Fibroblast of mammary gland (primary cell): Measurements from ENCODE around the gene EIPR1.

ENCODE experiments used
- DNase-seq: peaks from one replicate; pipeline ENCODE4 v3.0.0-alpha.2; 2010; ENCODE audit warnings: low read depth
- H3K4me3 ChIP-seq: 2 replicates; pipeline ENCODE4 v1.5.1; 2011; ENCODE audit warnings: low read depth, mild to moderate bottlenecking, low read length, moderate library complexity; ENCODE audit not compliant: control insufficient read depth
- CTCF ChIP-seq: conservative IDR thresholded peaks from 2 replicates; pipeline ENCODE4 v1.5.1; 2011; ENCODE audit warnings: low read depth, low read length, inconsistent platforms; ENCODE audit not compliant: control insufficient read depth, insufficient read depth

The EIPR1 gene

GRCh38 chr2:3280683-3281520 lies 96.7 kb downstream of the EIPR1 start:
- no peak for DNase-seq
- H3K4me3 ChIP-seq: no peak overlapping the region
- TF ChIP-seq CTCF: no peak

- no peak for TF ChIP-seq CTCF
- H3K4me3 ChIP-seq: no peak overlapping the region
Observed at GRCh38 chr2:3280197-3280596, 97.4 kb downstream of the EIPR1 start.

GRCh38 chr2:3279236-3279960 lies 98.2 kb downstream of the EIPR1 start:
- DNase-seq: no peak
- TF ChIP-seq CTCF: no peak
- H3K4me3 ChIP-seq: no peak overlapping the region

More at GRCh38 chr2:3280197-3280596, 97.4 kb downstream of the EIPR1 start:
- DNase-seq: no peak

- no peak overlapping the region for H3K4me3 ChIP-seq
- no peak for DNase-seq
- no peak for TF ChIP-seq CTCF
Observed at GRCh38 chr2:3278521-3279218, 98.9 kb downstream of the EIPR1 start.

- no peak overlapping the region for H3K4me3 ChIP-seq
- no peak for TF ChIP-seq CTCF
- no peak for DNase-seq
Observed at GRCh38 chr2:3277748-3278520, 99.7 kb downstream of the EIPR1 start.

GRCh38 chr2:3277050-3277747 lies 100.4 kb downstream of the EIPR1 start:
- no peak overlapping the region for H3K4me3 ChIP-seq
- no peak for TF ChIP-seq CTCF
- DNase-seq: no peak
